Caco-2 (cell line): ENCODE results near the gene ZBTB5. TPM values are rescaled to one million over a fixed set of nuclear protein-coding genes. Genes with fewer than 3 reads are reported as not detected.
A peak's percentile ranks its signal among the peaks of the same experiment; 100 is the strongest.

Experiments used
- BruUV-seq: library from RNA; stranded (reverse); fragments of 400-500 nt; replicated peaks from 2 replicates; lab custom pipeline; 2021; lab: Mats Ljungman, UMichigan
- CTCF ChIA-PET: fragments of 300-600 bp; sonication (Branson Sonifier 250); formaldehyde crosslinking; loops from one replicate; lab custom pipeline; 2022; ENCODE audit warnings: antibody characterized with exemption; lab: Charles Lee
- POLR2A ChIA-PET: fragments of 300-600 bp; sonication (Branson Sonifier 250); formaldehyde crosslinking; loops from one replicate; lab custom pipeline; 2022; ENCODE audit warnings: antibody characterized with exemption; lab: Charles Lee
- DNase-seq, 2 experiments: peaks; one replicate each; pipeline versions ENCODE4 v3.0.0 to v3.0.0-alpha.2; 2020 to 2022
- H3K27me3 ChIP-seq: replicated peaks from 2 replicates; pipeline ENCODE4 v1.6.0; 2011; ENCODE audit warnings: low read length; ENCODE audit not compliant: control insufficient read depth, insufficient read depth
- H3K36me3 ChIP-seq: 2 replicates; pipeline ENCODE4 v1.5.1; 2011; ENCODE audit warnings: low read length; ENCODE audit not compliant: control insufficient read depth, insufficient read depth
- H3K4me1 ChIP-seq: fragments of 250-450 bp; sonication (Bioruptor Pico); 2 replicates; pipeline ENCODE4 v1.5.1; 2020; ENCODE audit warnings: mild to moderate bottlenecking
- H3K4me3 ChIP-seq: 2 replicates; pipeline ENCODE4 v1.5.1; 2011; ENCODE audit warnings: low read depth, mild to moderate bottlenecking, control low read depth, low read length
- H3K9me3 ChIP-seq: fragments of 250-450 bp; sonication (Bioruptor Pico); 2 replicates; pipeline ENCODE4 v1.5.1; 2020; ENCODE audit warnings: mild to moderate bottlenecking, moderate library complexity
- H3K27ac Mint-ChIP-seq: one replicate; pipeline ENCODE4 v1.8.0; 2022; ENCODE audit warnings: mixed read lengths; ENCODE audit not compliant: unreplicated experiment
- H3K27me3 Mint-ChIP-seq: one replicate; pipeline ENCODE4 v1.8.0; 2022; ENCODE audit warnings: mixed read lengths; ENCODE audit not compliant: insufficient read depth, unreplicated experiment
- H3K36me3 Mint-ChIP-seq: one replicate; pipeline ENCODE4 v1.8.0; 2022; ENCODE audit warnings: mild to moderate bottlenecking, mixed read lengths; ENCODE audit not compliant: insufficient read depth, unreplicated experiment
- H3K4me1 Mint-ChIP-seq: one replicate; pipeline ENCODE4 v1.8.0; 2022; ENCODE audit warnings: low read depth, mixed read lengths; ENCODE audit not compliant: unreplicated experiment
- H3K4me3 Mint-ChIP-seq: one replicate; pipeline ENCODE4 v1.8.0; 2022; ENCODE audit warnings: mild to moderate bottlenecking, moderate library complexity, mixed read lengths; ENCODE audit not compliant: unreplicated experiment
- H3K9me3 Mint-ChIP-seq: one replicate; pipeline ENCODE4 v1.8.0; 2022; ENCODE audit warnings: mixed read lengths; ENCODE audit not compliant: unreplicated experiment
- CTCF ChIP-seq, 2 experiments: fragments of 200-600 bp in 1 of 2; IDR thresholded peaks; 1 replicate in 1 of 2; 2 replicates in 1 of 2; pipeline versions ENCODE4 v1.5.1 to v1.8.0; 2011 to 2022; ENCODE audit warnings: antibody characterized with exemption in 1 of 2, control low read depth in 1 of 2, inconsistent platforms in 1 of 2, low read depth in 1 of 2, low read length in 1 of 2, mild to moderate bottlenecking in 1 of 2, moderate library complexity in 1 of 2; ENCODE audit not compliant: insufficient read depth in 1 of 2, severe bottlenecking in 1 of 2, unreplicated experiment in 1 of 2
- intact Hi-C: fragments of 100-400 bp; cut with micrococcal nuclease; formaldehyde crosslinking; loops from one replicate; pipeline ENCODE4 v1.10.0; 2022; ENCODE audit not compliant: unreplicated experiment
- total RNA-seq: library from RNA; stranded (reverse); gene quantifications from 2 replicates; pipeline ENCODE4 v1.2.3, GENCODE V29; 2022

ZBTB5 gene
- total RNA-seq, 1 experiment from 2014 or later, result 13.2 TPM

DNA sequence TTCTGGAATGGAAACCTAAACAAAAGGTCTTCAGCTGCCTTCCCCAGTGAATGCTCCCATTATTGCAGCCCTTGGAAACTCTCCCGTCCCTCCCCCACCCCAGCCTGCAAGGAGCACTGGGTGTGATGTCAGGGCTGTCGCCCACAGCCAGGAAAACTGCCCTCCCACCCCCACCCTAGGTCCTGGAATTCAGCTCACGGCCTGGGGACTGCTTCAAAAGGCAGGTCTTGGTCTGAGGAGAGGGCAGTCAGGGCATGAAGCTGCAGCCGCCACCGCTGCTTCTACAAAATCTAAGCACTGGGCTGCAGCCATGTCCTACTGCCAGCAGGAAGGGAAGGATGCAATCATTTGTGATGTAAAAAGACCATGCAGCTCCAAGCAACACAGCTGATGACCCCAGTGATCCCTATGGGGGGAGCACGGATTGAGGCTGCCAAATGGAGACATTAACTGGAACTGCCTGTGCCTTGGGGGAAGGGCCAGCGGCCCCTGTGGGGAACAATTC lies 31.3 kb downstream of the ZBTB5 start:
- peaks cover 76% of the 10 kb centered on the region for H3K36me3 Mint-ChIP-seq

GRCh38 chr9:37432020-37432419 lies 33.2 kb downstream of the ZBTB5 start:
- ChIA-PET CTCF (no interaction called here), POLR2A (no interaction called here)
- Histone ChIP-seq H3K36me3 (peaks cover 4% of the 10 kb centered on the region), H3K4me1 (peaks cover 7% of the 10 kb centered on the region; the same call in 1 of the 2 replicates), H3K4me3 (no peak overlapping the region), H3K27me3 (no peaks in the 10 kb centered on the region), H3K9me3 (no peaks in the 10 kb centered on the region)
- no peaks in the 10 kb centered on the region for H3K27me3 Mint-ChIP-seq
- H3K4me1 Mint-ChIP-seq, result no peaks in the 10 kb centered on the region
- TF ChIP-seq CTCF (IDR thresholded peaks at IDR 0.05; ENCODE audit: insufficient read depth in 1 of 2, low read depth in 1 of 2, low read length in 1 of 2, severe bottlenecking in 1 of 2, unreplicated experiment in 1 of 2), result no peak
- no peak for DNase-seq
- intact Hi-C loops, result no loop called here
- BruUV-seq, result no TSS peak
- peaks cover 77% of the 10 kb centered on the region for H3K36me3 Mint-ChIP-seq
- H3K4me3 Mint-ChIP-seq, result no peak overlapping the region
- H3K27ac Mint-ChIP-seq, result no peak overlapping the region
- no peaks in the 10 kb centered on the region for H3K9me3 Mint-ChIP-seq

More for the DNA sequence above, 31.3 kb downstream of the ZBTB5 start:
- H3K27me3 ChIP-seq, result no peaks in the 10 kb centered on the region
- no peaks in the 10 kb centered on the region for H3K9me3 Mint-ChIP-seq
- POLR2A ChIA-PET, result no interaction called here
- no peaks in the 10 kb centered on the region for H3K27me3 Mint-ChIP-seq
- no peak overlapping the region for H3K4me3 Mint-ChIP-seq
- H3K27ac Mint-ChIP-seq, result no peak overlapping the region
- peaks cover 7% of the 10 kb centered on the region; the same call in 1 of the 2 replicates for H3K4me1 ChIP-seq
- intact Hi-C loops, result no loop called here
- no peak for DNase-seq
- no peaks in the 10 kb centered on the region for H3K4me1 Mint-ChIP-seq
- no peak overlapping the region for H3K4me3 ChIP-seq
- no peak for TF ChIP-seq CTCF (IDR thresholded peaks at IDR 0.05; ENCODE audit: insufficient read depth in 1 of 2, low read depth in 1 of 2, low read length in 1 of 2, severe bottlenecking in 1 of 2, unreplicated experiment in 1 of 2)
- H3K9me3 ChIP-seq, result no peaks in the 10 kb centered on the region
- CTCF ChIA-PET, result no interaction called here
- H3K36me3 ChIP-seq, result peaks cover 5% of the 10 kb centered on the region; the same call in 1 of the 2 replicates
- BruUV-seq, result no TSS peak

- Mint-ChIP-seq H3K4me3 (no peak overlapping the region), H3K4me1 (no peaks in the 10 kb centered on the region), H3K9me3 (no peaks in the 10 kb centered on the region), H3K27ac (no peak overlapping the region), H3K36me3 (peaks cover 77% of the 10 kb centered on the region), H3K27me3 (no peaks in the 10 kb centered on the region)
- CTCF ChIA-PET, result interaction anchor here (1.1 kb wide), 1 partner anchor 35 kb away, joined by 3 read pairs; no protein-coding TSS in a partner anchor
- intact Hi-C loops, result loop anchor here (2.0 kb wide), 1 partner anchor 16 kb away; no protein-coding TSS in a partner anchor
- Histone ChIP-seq H3K36me3 (peaks cover 4% of the 10 kb centered on the region), H3K9me3 (no peaks in the 10 kb centered on the region), H3K4me1 (peaks cover 7% of the 10 kb centered on the region; the same call in 1 of the 2 replicates), H3K4me3 (no peak overlapping the region), H3K27me3 (no peaks in the 10 kb centered on the region)
- POLR2A ChIA-PET, result interaction anchor here (0.6 kb wide), 1 partner anchor 50 kb away, joined by 3 read pairs; no protein-coding TSS in a partner anchor
- TF ChIP-seq CTCF (IDR thresholded peaks at IDR 0.05; ENCODE audit: insufficient read depth in 1 of 2, low read depth in 1 of 2, low read length in 1 of 2, severe bottlenecking in 1 of 2, unreplicated experiment in 1 of 2), result peak in 1 of 2 experiments; percentile 32
- BruUV-seq, result no TSS peak
- DNase-seq, result peak; percentile 55 to 56
Measured at GRCh38 chr9:37430841-37431597, 34.2 kb downstream of the ZBTB5 start.
